NCI-H128 (cell line): Measurements from ENCODE around the gene MROH7.
A peak's percentile ranks its signal among the peaks of the same experiment; 100 is the strongest.

Experiments used
- DNase-seq: peaks from one replicate; lab custom pipeline; 2025; ENCODE audit not compliant: unreplicated experiment; lab: John Stamatoyannopoulos, UW

The MROH7 gene

GRCh38 chr1:54695221-54695620 lies 53.6 kb downstream of the MROH7 start:
- DNase-seq, result no peak

- DNase-seq, result no peak
Observed at GRCh38 chr1:54695764-54696163, 54.2 kb downstream of the MROH7 start.

- no peak for DNase-seq
Observed at GRCh38 chr1:54696262-54696661, 54.7 kb downstream of the MROH7 start.

- DNase-seq, result no peak
Observed at GRCh38 chr1:54697896-54698295, 56.3 kb downstream of the MROH7 start.

- DNase-seq, result no peak
Observed at GRCh38 chr1:54698346-54698745, 56.8 kb downstream of the MROH7 start.

- DNase-seq, result no peak
Observed at GRCh38 chr1:54699936-54700525, 58.4 kb downstream of the MROH7 start.

- no peak for DNase-seq
Observed at GRCh38 chr1:54701066-54701465, 59.5 kb downstream of the MROH7 start.

GRCh38 chr1:54701996-54702395 lies 60.4 kb downstream of the MROH7 start:
- no peak for DNase-seq

- DNase-seq, result no peak
Observed at GRCh38 chr1:54703471-54703870, 61.9 kb downstream of the MROH7 start.

- DNase-seq, result no peak
Observed at GRCh38 chr1:54705153-54705552, 63.6 kb downstream of the MROH7 start.

GRCh38 chr1:54706419-54706818 lies 64.8 kb downstream of the MROH7 start:
- DNase-seq, result no peak

GRCh38 chr1:54708385-54708784 lies 66.8 kb downstream of the MROH7 start:
- DNase-seq, result no peak

- no peak for DNase-seq
Observed at GRCh38 chr1:54709547-54710292, 68.1 kb downstream of the MROH7 start.

- DNase-seq, result no peak
Observed at GRCh38 chr1:54710434-54710833, 68.8 kb downstream of the MROH7 start.

GRCh38 chr1:54710841-54711240 lies 69.3 kb downstream of the MROH7 start:
- no peak for DNase-seq

GRCh38 chr1:54711536-54711935 lies 70.0 kb downstream of the MROH7 start:
- DNase-seq, result no peak

GRCh38 chr1:54714881-54715492 lies 73.4 kb downstream of the MROH7 start:
- DNase-seq, result no peak

- DNase-seq, result peak; percentile 64
Observed at GRCh38 chr1:54715493-54716298, 74.1 kb downstream of the MROH7 start, which contains the start of gene TTC4. TSS of gene TTC4 (plus strand) at chr1:54715861. CDS start at chr1:54715909, 48 bp downstream.

- DNase-seq, result no peak
Observed at GRCh38 chr1:54716299-54717047, 74.9 kb downstream of the MROH7 start.

- DNase-seq, result no peak
Observed at GRCh38 chr1:54721719-54722118, 80.1 kb downstream of the MROH7 start.

- no peak for DNase-seq
Observed at GRCh38 chr1:54723985-54724384, 82.4 kb downstream of the MROH7 start.
